ENCODE data around the gene WASF3. TPM values are rescaled to one million over a fixed set of nuclear protein-coding genes. Genes with fewer than 3 reads are reported as not detected.

WASF3 gene
- total RNA-seq, 1 donor from 2014 or later = 20.0 TPM

DNA sequence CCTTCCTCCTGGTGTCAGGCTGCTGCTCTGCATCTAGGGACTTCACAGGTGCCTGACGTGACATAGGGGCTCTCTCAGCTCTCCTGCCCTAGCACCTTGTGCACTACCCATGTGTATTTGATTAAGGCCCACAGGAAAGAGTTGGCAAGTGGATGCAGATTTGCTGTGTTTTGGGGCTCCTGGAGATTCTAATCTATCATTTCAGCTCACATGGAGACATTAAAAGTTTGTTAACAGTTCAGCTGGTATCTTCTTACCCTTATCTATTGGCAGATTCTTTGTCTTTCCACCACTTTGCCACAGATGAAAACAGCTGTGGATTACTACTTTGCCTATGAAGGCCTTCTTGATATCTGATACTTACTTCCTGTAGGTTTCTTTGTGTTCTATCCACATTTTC is 41.9 kb downstream of the WASF3 start:
- DNase-seq (ENCODE audit: extremely low spot score, unreplicated experiment) = no peak
- peaks cover 4% of the 10 kb centered on the region for H3K36me3 Mint-ChIP-seq (ENCODE audit: unreplicated experiment)
- TF ChIP-seq, protein P1, sequence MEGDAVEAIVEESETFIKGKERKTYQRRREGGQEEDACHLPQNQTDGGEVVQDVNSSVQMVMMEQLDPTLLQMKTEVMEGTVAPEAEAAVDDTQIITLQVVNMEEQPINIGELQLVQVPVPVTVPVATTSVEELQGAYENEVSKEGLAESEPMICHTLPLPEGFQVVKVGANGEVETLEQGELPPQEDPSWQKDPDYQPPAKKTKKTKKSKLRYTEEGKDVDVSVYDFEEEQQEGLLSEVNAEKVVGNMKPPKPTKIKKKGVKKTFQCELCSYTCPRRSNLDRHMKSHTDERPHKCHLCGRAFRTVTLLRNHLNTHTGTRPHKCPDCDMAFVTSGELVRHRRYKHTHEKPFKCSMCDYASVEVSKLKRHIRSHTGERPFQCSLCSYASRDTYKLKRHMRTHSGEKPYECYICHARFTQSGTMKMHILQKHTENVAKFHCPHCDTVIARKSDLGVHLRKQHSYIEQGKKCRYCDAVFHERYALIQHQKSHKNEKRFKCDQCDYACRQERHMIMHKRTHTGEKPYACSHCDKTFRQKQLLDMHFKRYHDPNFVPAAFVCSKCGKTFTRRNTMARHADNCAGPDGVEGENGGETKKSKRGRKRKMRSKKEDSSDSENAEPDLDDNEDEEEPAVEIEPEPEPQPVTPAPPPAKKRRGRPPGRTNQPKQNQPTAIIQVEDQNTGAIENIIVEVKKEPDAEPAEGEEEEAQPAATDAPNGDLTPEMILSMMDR (IDR thresholded peaks at IDR 0.05) = no peak
- peaks cover 15% of the 10 kb centered on the region for H3K4me1 Mint-ChIP-seq (ENCODE audit: unreplicated experiment)
- no peak overlapping the region for H3K4me3 Mint-ChIP-seq (ENCODE audit: unreplicated experiment)
- H3K9me3 Mint-ChIP-seq (ENCODE audit: unreplicated experiment) = peaks cover 12% of the 10 kb centered on the region
- no peaks in the 10 kb centered on the region for H3K27me3 Mint-ChIP-seq (ENCODE audit: unreplicated experiment)
- no peak overlapping the region for H3K27ac Mint-ChIP-seq (ENCODE audit: unreplicated experiment)

DNA sequence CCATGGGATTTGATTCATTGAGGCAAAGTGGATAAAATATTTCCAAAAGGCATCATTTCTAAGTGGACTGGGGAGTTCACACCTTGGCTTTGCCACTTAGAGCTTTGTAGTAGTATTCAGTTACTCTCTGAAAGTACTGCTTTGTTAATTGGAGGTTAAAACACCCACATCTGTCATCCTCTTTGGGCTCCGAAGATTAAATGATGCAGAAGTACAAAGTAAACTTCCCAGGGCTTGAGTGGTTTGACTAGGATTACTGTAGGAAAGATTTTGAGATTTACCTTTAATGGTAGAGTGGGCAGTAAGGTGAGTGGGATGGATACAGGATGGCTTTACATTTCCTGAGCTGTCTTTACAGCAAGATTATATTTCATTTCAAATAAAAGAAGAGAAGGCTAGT is 42.4 kb downstream of the WASF3 start:
- no peak for DNase-seq (ENCODE audit: extremely low spot score, unreplicated experiment)

DNA sequence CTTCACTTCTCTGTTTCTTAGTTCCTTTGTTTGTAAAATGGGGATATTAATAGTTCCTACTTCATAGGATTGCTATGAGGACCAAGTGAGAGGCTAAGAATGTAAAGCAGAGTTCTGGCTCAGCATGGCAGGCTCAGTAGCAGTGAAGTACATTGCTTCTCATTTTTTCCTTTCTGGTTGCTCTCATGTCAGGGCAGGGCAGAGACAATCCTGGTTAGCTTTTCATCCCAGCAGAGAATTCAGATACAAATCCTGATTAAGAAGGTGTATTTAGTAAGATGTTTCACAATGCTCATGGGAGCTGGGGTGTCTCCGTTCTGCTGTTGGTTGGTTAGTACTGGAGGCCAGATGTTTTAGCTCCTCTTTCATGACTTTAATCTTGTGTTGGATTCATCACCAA is 42.9 kb downstream of the WASF3 start:
- no peak overlapping the region for H3K27ac Mint-ChIP-seq (ENCODE audit: unreplicated experiment)
- no peaks in the 10 kb centered on the region for H3K27me3 Mint-ChIP-seq (ENCODE audit: unreplicated experiment)
- no peak for DNase-seq (ENCODE audit: extremely low spot score, unreplicated experiment)
- H3K36me3 Mint-ChIP-seq (ENCODE audit: unreplicated experiment) = peaks cover 4% of the 10 kb centered on the region
- no peak overlapping the region for H3K4me3 Mint-ChIP-seq (ENCODE audit: unreplicated experiment)
- H3K9me3 Mint-ChIP-seq (ENCODE audit: unreplicated experiment) = peaks cover 12% of the 10 kb centered on the region
- TF ChIP-seq, protein P1 (IDR thresholded peaks at IDR 0.05) = no peak
- peaks cover 24% of the 10 kb centered on the region for H3K4me1 Mint-ChIP-seq (ENCODE audit: unreplicated experiment)

More for the DNA sequence above, 42.4 kb downstream of the WASF3 start:
- H3K4me1 Mint-ChIP-seq (ENCODE audit: unreplicated experiment) = peaks cover 19% of the 10 kb centered on the region
- H3K27me3 Mint-ChIP-seq (ENCODE audit: unreplicated experiment) = no peaks in the 10 kb centered on the region
- TF ChIP-seq, protein P1 (IDR thresholded peaks at IDR 0.05) = no peak
- H3K4me3 Mint-ChIP-seq (ENCODE audit: unreplicated experiment) = no peak overlapping the region
- no peak overlapping the region for H3K27ac Mint-ChIP-seq (ENCODE audit: unreplicated experiment)
- peaks cover 12% of the 10 kb centered on the region for H3K9me3 Mint-ChIP-seq (ENCODE audit: unreplicated experiment)
- peaks cover 4% of the 10 kb centered on the region for H3K36me3 Mint-ChIP-seq (ENCODE audit: unreplicated experiment)

DNA sequence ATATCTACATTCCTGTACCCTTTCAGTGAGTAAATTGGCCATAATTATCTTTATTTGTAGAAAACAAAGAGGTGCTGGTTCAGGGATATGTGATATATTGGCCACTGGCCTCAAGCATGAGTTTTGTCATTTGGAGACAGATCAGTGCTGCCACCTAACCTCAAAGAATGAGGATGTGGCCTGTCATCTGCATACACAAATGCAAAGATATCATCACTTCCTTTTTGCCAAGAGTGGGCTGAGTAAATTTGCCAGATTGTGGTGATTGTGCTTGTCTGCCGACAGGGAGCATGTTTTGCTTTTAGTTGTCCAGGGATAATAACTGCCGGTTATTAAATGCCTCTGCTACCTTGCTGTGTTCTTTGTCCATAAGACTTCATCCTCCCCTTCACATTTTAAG is 44.2 kb downstream of the WASF3 start:
- no peak overlapping the region for H3K4me3 Mint-ChIP-seq (ENCODE audit: unreplicated experiment)
- H3K36me3 Mint-ChIP-seq (ENCODE audit: unreplicated experiment) = peaks cover under 1% of the 10 kb centered on the region
- DNase-seq (ENCODE audit: extremely low spot score, unreplicated experiment) = no peak
- TF ChIP-seq, protein P1 (IDR thresholded peaks at IDR 0.05) = peak; percentile 20
- no peaks in the 10 kb centered on the region for H3K27me3 Mint-ChIP-seq (ENCODE audit: unreplicated experiment)
- peaks cover 5% of the 10 kb centered on the region for H3K9me3 Mint-ChIP-seq (ENCODE audit: unreplicated experiment)
- peaks cover 25% of the 10 kb centered on the region for H3K4me1 Mint-ChIP-seq (ENCODE audit: unreplicated experiment)
- no peak overlapping the region for H3K27ac Mint-ChIP-seq (ENCODE audit: unreplicated experiment)

DNA sequence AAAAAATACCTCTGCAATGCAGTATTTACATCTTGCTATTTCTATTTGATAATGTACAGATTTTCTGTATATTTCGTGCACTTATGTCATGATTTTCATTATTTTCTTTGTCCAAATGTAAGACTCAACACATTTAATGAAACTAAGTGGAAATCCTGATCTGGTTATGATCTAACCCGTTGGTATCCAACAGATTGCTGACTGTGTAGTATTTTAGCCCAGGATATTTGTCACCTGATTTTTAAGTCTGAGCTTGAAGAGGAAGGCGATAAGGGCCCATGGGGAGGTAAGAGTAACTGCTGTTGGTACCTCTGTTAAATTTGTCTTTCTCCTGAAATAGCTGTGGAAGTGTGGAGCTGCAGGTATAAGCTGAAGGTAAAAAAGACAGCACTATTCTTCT is 45.3 kb downstream of the WASF3 start:
- H3K36me3 Mint-ChIP-seq (ENCODE audit: unreplicated experiment) = no peaks in the 10 kb centered on the region
- H3K27me3 Mint-ChIP-seq (ENCODE audit: unreplicated experiment) = no peaks in the 10 kb centered on the region
- H3K27ac Mint-ChIP-seq (ENCODE audit: unreplicated experiment) = no peak overlapping the region
- DNase-seq (ENCODE audit: extremely low spot score, unreplicated experiment) = no peak
- TF ChIP-seq, protein P1 (IDR thresholded peaks at IDR 0.05) = no peak
- H3K4me3 Mint-ChIP-seq (ENCODE audit: unreplicated experiment) = no peak overlapping the region
- peaks cover 25% of the 10 kb centered on the region for H3K4me1 Mint-ChIP-seq (ENCODE audit: unreplicated experiment)
- peaks cover 4% of the 10 kb centered on the region for H3K9me3 Mint-ChIP-seq (ENCODE audit: unreplicated experiment)

Measured in osteocyte (in vitro differentiated cells).